OCI-LY1 (cell line): ENCODE results near the gene MRPL19.

Experiments used
- EZH2 ChIP-seq: fragments of 200-600 bp; sonication (generic), shearing (Covaris generic); IDR thresholded peaks from 2 replicates; pipeline ENCODE4 v1.8.0; 2017; ENCODE audit warnings: borderline replicate concordance, mixed run types, mild to moderate bottlenecking, antibody characterized with exemption, low read length, moderate library complexity, mixed read lengths
- TF ChIP-seq, protein P1 (sequence below): fragments of 200-600 bp; sonication (generic), shearing (Covaris generic); IDR thresholded peaks from 2 replicates; pipeline ENCODE4 v1.5.1; 2017; ENCODE audit warnings: mild to moderate bottlenecking, antibody characterized with exemption, low read length, moderate library complexity, mixed read lengths

DNA sequence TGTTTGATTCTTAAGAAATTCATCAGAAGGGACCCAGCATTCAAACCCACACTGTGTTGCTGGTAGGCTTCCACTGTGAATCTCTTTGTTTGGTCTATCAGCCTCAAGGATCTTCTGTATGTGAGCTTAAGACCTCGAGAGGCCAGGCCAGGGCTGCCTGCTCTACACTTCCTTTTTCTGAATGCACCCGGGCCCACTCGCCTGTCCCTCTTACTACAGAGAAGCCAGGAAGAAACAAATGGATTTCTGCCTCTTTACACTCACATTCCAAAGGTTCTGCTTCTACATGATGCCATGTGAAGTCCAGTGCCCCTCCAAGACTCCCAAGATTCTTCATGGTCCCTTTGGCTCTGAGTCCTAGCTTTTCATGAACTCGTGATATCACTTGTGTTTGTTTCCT, 25.4 kb upstream of the MRPL19 start:
- TF ChIP-seq, protein P1, sequence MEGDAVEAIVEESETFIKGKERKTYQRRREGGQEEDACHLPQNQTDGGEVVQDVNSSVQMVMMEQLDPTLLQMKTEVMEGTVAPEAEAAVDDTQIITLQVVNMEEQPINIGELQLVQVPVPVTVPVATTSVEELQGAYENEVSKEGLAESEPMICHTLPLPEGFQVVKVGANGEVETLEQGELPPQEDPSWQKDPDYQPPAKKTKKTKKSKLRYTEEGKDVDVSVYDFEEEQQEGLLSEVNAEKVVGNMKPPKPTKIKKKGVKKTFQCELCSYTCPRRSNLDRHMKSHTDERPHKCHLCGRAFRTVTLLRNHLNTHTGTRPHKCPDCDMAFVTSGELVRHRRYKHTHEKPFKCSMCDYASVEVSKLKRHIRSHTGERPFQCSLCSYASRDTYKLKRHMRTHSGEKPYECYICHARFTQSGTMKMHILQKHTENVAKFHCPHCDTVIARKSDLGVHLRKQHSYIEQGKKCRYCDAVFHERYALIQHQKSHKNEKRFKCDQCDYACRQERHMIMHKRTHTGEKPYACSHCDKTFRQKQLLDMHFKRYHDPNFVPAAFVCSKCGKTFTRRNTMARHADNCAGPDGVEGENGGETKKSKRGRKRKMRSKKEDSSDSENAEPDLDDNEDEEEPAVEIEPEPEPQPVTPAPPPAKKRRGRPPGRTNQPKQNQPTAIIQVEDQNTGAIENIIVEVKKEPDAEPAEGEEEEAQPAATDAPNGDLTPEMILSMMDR, result no peak
- TF ChIP-seq EZH2, result no peak
